Activated gamma-delta T cell treated with anti-CD3 and anti-CD28 coated beads, Interleukin-2, amount 50 U/mL, for 16 hours (primary cell): ENCODE results near the gene BTBD16.

ENCODE experiments used
- DNase-seq: peaks from one replicate; pipeline ENCODE4 v3.0.0-alpha.2; 2020; ENCODE audit warnings: low read depth

BTBD16 gene

DNA sequence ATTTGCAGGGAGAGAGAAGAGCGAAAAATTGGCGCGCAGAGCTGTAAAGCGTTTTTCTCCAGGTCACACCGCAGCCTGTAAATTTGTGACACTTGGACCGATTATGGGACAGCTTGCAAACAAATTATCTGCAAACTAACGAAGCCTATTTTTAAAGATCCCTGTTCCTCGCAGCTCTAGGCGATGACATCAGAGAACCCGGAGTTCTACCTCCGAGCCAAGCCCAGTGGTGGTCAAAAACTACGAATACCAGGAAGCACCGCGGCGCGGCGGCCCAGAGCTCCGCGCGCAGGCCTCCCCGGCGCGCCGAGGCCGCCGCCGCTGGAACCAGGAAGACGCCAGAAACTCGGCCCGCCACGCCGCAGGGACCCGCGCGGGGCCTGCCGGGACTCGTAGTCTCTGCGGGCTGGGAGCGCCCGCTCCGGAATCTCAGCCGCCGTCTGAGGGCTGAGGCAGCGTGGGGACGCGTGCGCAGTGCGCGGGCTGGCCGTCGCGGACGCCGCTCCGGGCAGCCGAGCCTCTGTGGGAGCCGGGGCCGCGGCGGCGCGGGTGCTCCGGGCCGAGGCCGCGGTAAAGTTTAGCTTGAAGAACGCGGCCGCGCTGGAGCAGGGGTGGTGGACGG, 103.3 kb downstream of the BTBD16 start, which contains the start of gene PLEKHA1:
Gene PLEKHA1 (plus strand): TSS at position 472 of the 622 bp plus-strand sequence. CDS start 18,493 bp downstream, outside the sequence.
- peak; percentile 90 for DNase-seq

DNA sequence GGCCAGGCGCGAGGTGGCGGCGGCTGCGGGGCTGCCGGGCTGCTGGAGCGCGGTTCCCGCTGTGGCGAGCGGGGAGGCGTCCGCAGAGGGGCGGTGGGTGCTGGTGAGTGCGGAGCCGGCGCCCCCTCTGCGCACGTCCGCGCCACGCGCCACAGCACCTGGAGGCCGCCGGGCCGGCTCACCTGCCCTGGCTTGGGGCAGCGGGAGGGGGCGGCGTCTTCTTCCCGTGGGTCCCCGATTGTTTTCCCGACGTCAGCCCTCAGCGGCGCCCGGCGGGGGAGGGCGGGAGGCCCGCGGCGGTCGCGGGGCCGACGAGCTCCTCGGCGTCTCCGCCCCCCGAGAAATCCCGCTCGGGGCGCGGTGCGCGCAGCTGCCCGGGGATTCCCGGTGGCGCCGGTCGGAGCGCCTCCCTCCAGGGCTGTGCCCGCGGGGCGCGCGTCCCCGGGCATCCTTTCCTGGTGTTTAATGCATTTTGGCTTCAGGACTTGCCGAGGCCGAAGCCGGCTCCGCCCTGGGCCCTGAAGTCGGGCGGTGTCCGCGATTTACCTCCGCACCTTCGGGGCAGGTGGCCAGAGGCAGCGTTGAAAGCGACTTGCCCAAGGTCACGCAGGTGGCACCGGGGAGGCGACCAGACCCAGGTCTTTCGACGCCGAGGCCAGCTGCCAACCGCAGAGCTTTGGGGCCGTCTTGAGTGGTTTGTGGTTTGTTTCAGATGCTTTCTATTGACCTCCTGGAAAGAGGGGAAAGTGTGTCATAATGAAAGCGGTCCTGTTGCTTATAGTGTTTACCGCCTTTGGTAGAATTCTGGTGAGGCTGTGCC, 104.0 kb downstream of the BTBD16 start:
- DNase-seq = peak; percentile 47

DNA sequence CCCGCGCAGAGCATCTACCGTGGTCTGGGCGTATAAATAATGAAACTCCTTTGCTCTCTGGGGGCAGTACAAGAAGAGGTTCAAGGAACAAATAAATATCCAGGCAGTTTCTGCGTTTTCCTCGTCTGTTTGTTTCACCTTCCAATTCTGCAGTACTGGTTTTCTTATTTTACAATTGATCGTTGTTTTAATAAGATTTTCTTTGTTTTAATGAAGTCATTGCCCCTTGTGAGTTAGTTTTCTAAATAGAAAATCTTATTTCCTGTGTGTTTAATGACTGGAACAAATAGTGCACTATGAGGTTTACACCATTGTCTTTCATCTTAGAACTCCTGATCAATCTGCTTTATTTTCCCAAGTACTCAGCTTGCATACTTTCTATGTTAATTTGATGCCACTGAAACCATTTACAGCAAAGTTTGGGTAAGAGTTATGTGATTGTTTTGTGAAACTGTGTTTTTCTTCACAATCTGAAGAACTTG, 104.6 kb downstream of the BTBD16 start:
- no peak for DNase-seq

- no peak for DNase-seq
These were observed 105.4 kb downstream of the BTBD16 start for GRCh38 chr10:122376364-122376961.

DNA sequence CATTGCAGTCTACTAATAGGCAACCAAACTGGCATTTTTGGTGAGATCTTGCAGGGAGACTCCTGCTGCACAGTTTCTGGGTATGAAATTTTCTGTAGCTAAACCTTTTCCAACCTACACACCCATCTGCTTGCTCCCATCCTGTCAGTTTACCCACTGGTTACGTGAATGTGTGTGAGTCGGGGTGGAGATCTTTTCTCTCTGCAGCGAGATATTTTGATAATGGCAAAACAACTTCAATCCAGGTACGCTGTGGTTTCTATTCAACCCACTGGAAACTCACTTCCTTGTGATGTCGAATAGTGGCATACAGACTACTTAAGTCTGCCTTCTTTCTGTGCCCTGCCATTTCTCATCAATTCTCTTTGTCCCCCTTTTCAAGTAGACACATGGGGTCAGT, 107.9 kb downstream of the BTBD16 start:
- DNase-seq = no peak

DNA sequence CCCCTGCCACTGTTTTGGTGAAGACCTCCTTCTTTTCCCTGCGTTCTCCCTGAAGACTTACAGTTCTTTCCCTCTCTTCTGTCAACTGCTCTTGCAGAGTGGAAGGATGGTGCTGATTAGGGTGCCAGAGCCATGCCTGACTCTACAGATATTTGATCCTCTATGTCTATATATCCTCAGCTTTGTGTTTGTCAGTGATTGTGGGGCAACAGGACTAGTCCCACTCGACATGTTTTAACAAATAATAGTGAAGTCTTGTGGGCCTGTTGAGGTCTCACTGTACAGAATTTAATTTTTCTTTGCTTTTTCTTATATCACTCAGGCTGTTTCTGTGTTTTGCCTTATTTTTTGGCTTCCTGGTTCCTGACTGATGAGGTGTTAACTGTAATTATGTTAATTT, 108.4 kb downstream of the BTBD16 start:
- DNase-seq = no peak

DNA sequence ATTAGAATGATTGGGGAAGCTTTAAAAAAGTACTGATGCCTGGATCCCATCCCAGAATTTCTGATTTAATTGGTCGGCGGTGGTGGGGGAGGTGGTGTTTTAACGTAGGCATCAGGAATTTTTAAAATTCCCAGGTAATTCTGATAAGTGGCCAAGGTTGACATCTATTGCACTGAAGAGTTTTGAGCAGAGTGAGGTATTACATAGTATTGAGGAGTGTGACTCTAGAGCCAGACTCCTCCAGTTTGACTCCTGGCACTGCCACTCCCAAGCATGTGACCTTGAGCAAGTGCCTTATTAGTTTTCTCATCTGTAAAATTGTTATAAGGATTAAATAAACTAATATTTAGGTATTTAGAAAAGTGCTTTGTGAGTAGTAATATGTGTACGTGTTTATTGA, 109.6 kb downstream of the BTBD16 start:
- DNase-seq = no peak

- no peak for DNase-seq
These were observed 110.6 kb downstream of the BTBD16 start for GRCh38 chr10:122381680-122382079.

- DNase-seq = no peak
These were observed 115.4 kb downstream of the BTBD16 start for GRCh38 chr10:122386514-122386913.

DNA sequence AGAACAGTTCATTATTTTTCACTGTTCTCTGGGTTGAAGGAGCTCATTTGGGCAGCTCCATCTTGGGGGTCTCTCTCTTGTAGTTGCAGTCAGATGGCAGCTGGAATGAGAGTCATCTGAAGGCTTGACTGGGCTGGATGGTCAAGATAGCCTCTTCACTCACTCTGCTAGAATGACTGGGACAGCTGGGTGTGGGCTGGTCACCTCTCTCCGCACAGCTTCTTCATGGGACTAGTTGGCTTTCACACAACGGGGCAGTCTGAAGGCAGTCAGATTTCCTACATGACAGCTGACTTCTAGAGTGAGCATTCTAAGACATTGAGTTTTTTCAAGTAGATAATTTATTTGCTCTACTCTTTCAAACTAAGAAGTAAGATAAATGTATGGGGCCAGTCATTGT, 116.5 kb downstream of the BTBD16 start:
- no peak for DNase-seq
